ENCODE data around the gene KIF21A.

The KIF21A gene

GRCh38 chr12:39448038-39448437 is 5.1 kb upstream of the KIF21A start:
- no peak for DNase-seq (ENCODE audit: low read depth)
- TF ChIP-seq CTCF (IDR thresholded peaks at IDR 0.05; ENCODE audit: low read length, missing control alignments), result no peak
- no peak overlapping the region for H3K4me3 ChIP-seq (replicated peaks; ENCODE audit: low read depth, low read length)

GRCh38 chr12:39443929-39444209 is 949 bp upstream of the KIF21A start:
- TF ChIP-seq CTCF (IDR thresholded peaks at IDR 0.05; ENCODE audit: low read length, missing control alignments), result no peak
- peak overlapping the region; percentile 74 for H3K4me3 ChIP-seq (replicated peaks; ENCODE audit: low read depth, low read length)
- no peak for DNase-seq (ENCODE audit: low read depth)

- no peak for TF ChIP-seq CTCF (IDR thresholded peaks at IDR 0.05; ENCODE audit: low read length, missing control alignments)
- peak overlapping the region; percentile 74 for H3K4me3 ChIP-seq (replicated peaks; ENCODE audit: low read depth, low read length)
- no peak for DNase-seq (ENCODE audit: low read depth)
Observed at GRCh38 chr12:39442831-39443080, 164 bp downstream of the KIF21A start.

- H3K4me3 ChIP-seq (replicated peaks; ENCODE audit: low read depth, low read length), result peak overlapping the region; percentile 74
- TF ChIP-seq CTCF (IDR thresholded peaks at IDR 0.05; ENCODE audit: low read length, missing control alignments), result no peak
- peak; percentile 23 for DNase-seq (ENCODE audit: low read depth)
Observed at GRCh38 chr12:39441963-39442830, 723 bp downstream of the KIF21A start.

GRCh38 chr12:39441189-39441962 is 1.5 kb downstream of the KIF21A start:
- no peak for DNase-seq (ENCODE audit: low read depth)
- TF ChIP-seq CTCF (IDR thresholded peaks at IDR 0.05; ENCODE audit: low read length, missing control alignments), result no peak
- H3K4me3 ChIP-seq (replicated peaks; ENCODE audit: low read depth, low read length), result peak overlapping the region; percentile 74

GRCh38 chr12:39440781-39441180 is 2.1 kb downstream of the KIF21A start:
- H3K4me3 ChIP-seq (replicated peaks; ENCODE audit: low read depth, low read length), result no peak overlapping the region

More at GRCh38 chr12:39440781-39441180, 2.1 kb downstream of the KIF21A start:
- DNase-seq (ENCODE audit: low read depth), result no peak
- no peak for TF ChIP-seq CTCF (IDR thresholded peaks at IDR 0.05; ENCODE audit: low read length, missing control alignments)

Data from fibroblast of pulmonary artery (primary cell).